Measurements from ENCODE around the gene PPFIA2. TPM values are rescaled to one million over a fixed set of nuclear protein-coding genes. Genes with fewer than 3 reads are reported as not detected.

The PPFIA2 gene
- under 1 TPM in 2 of 4 donors, not detected in 2; 0.81 to 0.84 TPM for total RNA-seq

DNA sequence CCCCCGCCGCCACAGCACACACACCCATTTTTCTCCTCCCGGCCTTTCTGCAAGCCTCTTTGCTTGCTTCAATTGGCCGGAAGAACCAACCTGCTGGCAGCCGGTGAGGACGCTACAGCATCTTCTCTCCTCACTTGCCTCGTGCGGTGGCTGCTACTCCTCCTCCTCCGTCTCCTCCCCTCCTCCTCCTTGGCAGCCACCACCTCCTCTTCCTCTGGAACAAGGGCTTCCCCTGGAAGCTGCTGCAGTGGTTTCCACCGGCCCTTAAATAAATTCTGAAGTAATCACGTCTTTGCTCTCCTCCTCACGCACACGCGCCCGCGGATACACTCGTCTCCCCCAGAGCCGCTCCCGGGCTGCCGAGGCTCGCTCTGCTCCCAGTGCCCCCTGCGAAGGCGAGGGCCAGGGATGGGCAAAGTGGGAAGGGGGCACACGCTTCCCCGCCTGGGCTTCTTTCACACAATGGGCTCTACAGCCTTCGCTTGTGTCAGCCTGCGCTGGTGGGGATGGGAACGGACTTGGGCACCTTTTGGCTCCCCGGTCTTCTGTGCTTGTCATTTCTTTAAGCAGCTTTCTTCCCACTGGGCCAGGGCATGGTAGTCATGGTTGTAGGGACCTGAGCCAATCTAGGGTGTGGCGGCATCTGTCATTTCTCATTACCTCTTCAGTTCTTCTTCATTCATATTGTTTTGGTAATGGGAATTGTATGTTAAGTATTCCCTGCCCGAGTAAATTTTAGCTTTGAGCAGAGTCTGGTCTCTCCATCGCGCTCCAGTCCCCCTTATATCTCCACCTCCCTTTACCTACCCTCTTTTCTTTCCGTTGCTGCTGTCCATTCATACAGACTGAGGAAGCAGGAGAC, at the start of gene PPFIA2:
PPFIA2 (minus strand) TSS at position 161 of the 862 bp plus-strand sequence.
- TF ChIP-seq CTCF (IDR thresholded peaks at IDR 0.05) (no peak), POLR2A (IDR thresholded peaks at IDR 0.05) (no peak)
- intact Hi-C loops (cut with DNase I; ENCODE audit: low total_unique reads): no loop called here
- peak within 1 kb of the TSS; percentile 17 for H3K4me3 ChIP-seq (ENCODE audit: low read depth, poor library complexity, severe bottlenecking)
- 4 to 5% methylated on average over 34 of the region's 34 CpGs for WGBS, 2 donors
- no peak for DNase-seq (ENCODE audit: low spot score in 2 of 2)

- intact Hi-C loops (cut with DNase I; ENCODE audit: low total_unique reads): no loop called here
- TF ChIP-seq POLR2A (IDR thresholded peaks at IDR 0.05) (no peak), CTCF (IDR thresholded peaks at IDR 0.05) (no peak)
Observed at GRCh38 chr12:81800298-81801148, 41.4 kb upstream of the PPFIA2 start.

DNA sequence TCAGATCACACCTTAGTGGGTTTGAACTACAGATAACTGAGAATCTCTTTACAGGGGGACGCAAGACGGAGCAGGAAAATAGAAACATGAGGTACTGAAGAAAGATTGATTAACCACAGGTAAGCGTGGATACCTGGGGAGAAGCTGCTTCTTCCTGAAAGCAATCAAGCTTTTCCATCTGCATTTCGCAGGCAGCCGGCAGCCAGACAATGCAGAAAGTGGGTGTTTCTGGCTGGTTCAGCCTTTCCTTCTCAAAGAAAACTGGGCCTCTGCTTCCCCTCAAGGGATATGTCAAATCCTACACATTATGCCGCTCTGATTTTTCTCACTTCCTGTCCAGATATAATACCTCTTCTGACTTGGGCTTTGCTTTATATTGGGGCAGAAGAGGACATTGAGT, 39.1 kb upstream of the PPFIA2 start:
- intact Hi-C loops (cut with DNase I; ENCODE audit: low total_unique reads): no loop called here
- no peak for TF ChIP-seq POLR2A (IDR thresholded peaks at IDR 0.05)

More at GRCh38 chr12:81800298-81801148, 41.4 kb upstream of the PPFIA2 start:
- H3K4me3 ChIP-seq (ENCODE audit: low read depth, poor library complexity, severe bottlenecking): no peak overlapping the region
- WGBS, 2 donors: 54 to 61% methylated on average over 8 of the region's 8 CpGs
- no peak for DNase-seq (ENCODE audit: low spot score in 2 of 2)

GRCh38 chr12:81797100-81797499, 38.0 kb upstream of the PPFIA2 start:
- intact Hi-C loops (cut with DNase I; ENCODE audit: low total_unique reads): no loop called here
- WGBS, 2 donors: 51 to 54% methylated on average over 3 of the region's 3 CpGs
- TF ChIP-seq CTCF (IDR thresholded peaks at IDR 0.05) (no peak), POLR2A (IDR thresholded peaks at IDR 0.05) (no peak)
- no peak for DNase-seq (ENCODE audit: low spot score in 2 of 2)
- H3K4me3 ChIP-seq (ENCODE audit: low read depth, poor library complexity, severe bottlenecking): no peak overlapping the region

More for the DNA sequence above, 39.1 kb upstream of the PPFIA2 start:
- WGBS, 2 donors: 40 to 42% methylated on average over 6 of the region's 6 CpGs
- DNase-seq (ENCODE audit: low spot score in 2 of 2): no peak
- no peak overlapping the region for H3K4me3 ChIP-seq (ENCODE audit: low read depth, poor library complexity, severe bottlenecking)

DNA sequence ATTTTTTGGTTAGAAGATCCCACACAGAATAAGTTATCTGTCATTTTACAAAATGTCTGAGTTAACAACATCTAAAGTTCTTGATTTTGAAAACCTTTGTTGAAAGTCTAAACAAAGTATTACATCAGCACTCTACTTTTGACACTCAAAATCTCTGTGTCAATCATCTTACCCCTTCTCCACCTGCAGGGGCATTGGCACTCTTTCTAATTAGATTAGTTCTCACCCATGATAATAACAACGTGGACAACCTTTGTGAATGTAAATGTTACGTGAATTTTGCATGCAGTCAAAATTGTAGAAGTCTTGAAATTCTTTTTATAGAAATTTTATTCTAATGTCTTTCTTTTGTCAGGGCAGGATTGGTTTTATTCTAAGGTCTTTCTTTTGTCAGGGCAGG, 33.5 kb upstream of the PPFIA2 start:
- DNase-seq (ENCODE audit: low spot score in 2 of 2): no peak
- TF ChIP-seq POLR2A (IDR thresholded peaks at IDR 0.05) (no peak), CTCF (IDR thresholded peaks at IDR 0.05) (no peak)
- H3K4me3 ChIP-seq (ENCODE audit: low read depth, poor library complexity, severe bottlenecking): no peak overlapping the region
- WGBS, 2 donors: 57 to 67% methylated on average over 2 of the region's 2 CpGs
- intact Hi-C loops (cut with DNase I; ENCODE audit: low total_unique reads): no loop called here

DNA sequence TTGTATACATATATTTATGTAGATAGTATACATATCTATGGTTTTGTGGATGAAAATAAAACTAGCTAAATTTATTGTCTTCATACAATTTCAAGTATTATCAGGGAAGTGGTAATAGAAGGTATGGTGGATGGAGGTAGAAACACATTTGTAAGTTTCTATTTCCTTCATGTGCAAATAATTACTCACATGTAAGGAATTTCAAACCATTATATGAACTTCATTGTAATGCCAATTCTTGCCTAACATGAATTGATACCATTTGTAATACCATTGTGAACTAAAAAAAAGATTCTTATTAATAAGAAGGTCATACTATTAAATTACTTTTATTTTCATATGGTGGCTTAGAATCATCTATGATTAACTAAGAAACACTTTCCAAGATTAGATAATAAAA, 20.1 kb upstream of the PPFIA2 start:
- no peak for DNase-seq (ENCODE audit: low spot score in 2 of 2)
- no peak overlapping the region for H3K4me3 ChIP-seq (ENCODE audit: low read depth, poor library complexity, severe bottlenecking)
- intact Hi-C loops (cut with DNase I; ENCODE audit: low total_unique reads): no loop called here
- TF ChIP-seq POLR2A (IDR thresholded peaks at IDR 0.05) (no peak), CTCF (IDR thresholded peaks at IDR 0.05) (no peak)

Measured in lower leg skin (tissue), 4 donors.